ENCODE results near the gene RASAL1. TPM values are rescaled to one million over a fixed set of nuclear protein-coding genes. Genes with fewer than 3 reads are reported as not detected.

RASAL1 gene
- total and polyA plus RNA-seq, 2 experiments from 2014 or later, result 2.7 to 8.2 TPM

DNA sequence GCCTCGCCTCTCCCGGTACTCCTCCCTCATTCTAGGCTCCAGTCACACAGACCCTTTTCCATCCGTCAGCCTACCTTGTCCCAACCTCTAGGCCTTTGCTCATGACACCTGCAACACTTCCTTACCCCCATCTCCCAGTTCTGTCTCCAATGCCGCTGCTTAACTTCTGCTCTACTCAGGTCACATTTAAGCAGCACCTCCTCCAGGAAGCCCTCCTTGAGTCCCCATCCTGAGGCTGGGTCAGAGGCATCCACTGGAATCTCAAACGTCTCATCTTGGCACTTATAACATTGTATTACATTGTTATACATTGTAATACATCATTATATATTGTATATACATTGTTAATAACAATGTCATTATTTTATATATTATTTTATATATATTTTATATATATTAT is 32.8 kb downstream of the RASAL1 start:
- H3K4me3 Mint-ChIP-seq, result no peak overlapping the region; the same call in 2 of the 3 replicates
- no peak overlapping the region for H3K4me2 ChIP-seq

More for the DNA sequence above, 32.8 kb downstream of the RASAL1 start:
- no peak overlapping the region for H3K4me3 ChIP-seq
- H3K27ac ChIP-seq (ENCODE audit: low read depth), result no peak overlapping the region
- TF ChIP-seq ZNF114 (CRISPR knock-in tag; IDR thresholded peaks at IDR 0.05) (no peak), POLR2AphosphoS5 (IDR thresholded peaks at IDR 0.05; ENCODE audit: low read depth) (no peak), NANOG (IDR thresholded peaks at IDR 0.05; ENCODE audit: borderline replicate concordance) (no peak), EZH2phosphoT487 (IDR thresholded peaks at IDR 0.05; ENCODE audit: unreplicated experiment) (no peak), ZNF331 (CRISPR knock-in tag; IDR thresholded peaks at IDR 0.05; ENCODE audit: low read depth) (no peak), CREB1 (CRISPR knock-in tag; IDR thresholded peaks at IDR 0.05; ENCODE audit: low read depth) (no peak), STAT1 (IDR thresholded peaks at IDR 0.05; ENCODE audit: unreplicated experiment) (no peak), JUNB (IDR thresholded peaks at IDR 0.05; ENCODE audit: unreplicated experiment) (no peak), EZH2 (IDR thresholded peaks at IDR 0.05; ENCODE audit: low read depth, unreplicated experiment) (no peak)
- TF ChIP-seq, protein P1, sequence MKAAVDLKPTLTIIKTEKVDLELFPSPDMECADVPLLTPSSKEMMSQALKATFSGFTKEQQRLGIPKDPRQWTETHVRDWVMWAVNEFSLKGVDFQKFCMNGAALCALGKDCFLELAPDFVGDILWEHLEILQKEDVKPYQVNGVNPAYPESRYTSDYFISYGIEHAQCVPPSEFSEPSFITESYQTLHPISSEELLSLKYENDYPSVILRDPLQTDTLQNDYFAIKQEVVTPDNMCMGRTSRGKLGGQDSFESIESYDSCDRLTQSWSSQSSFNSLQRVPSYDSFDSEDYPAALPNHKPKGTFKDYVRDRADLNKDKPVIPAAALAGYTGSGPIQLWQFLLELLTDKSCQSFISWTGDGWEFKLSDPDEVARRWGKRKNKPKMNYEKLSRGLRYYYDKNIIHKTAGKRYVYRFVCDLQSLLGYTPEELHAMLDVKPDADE (IDR thresholded peaks at IDR 0.05), result no peak
- TF ChIP-seq, protein P2, sequence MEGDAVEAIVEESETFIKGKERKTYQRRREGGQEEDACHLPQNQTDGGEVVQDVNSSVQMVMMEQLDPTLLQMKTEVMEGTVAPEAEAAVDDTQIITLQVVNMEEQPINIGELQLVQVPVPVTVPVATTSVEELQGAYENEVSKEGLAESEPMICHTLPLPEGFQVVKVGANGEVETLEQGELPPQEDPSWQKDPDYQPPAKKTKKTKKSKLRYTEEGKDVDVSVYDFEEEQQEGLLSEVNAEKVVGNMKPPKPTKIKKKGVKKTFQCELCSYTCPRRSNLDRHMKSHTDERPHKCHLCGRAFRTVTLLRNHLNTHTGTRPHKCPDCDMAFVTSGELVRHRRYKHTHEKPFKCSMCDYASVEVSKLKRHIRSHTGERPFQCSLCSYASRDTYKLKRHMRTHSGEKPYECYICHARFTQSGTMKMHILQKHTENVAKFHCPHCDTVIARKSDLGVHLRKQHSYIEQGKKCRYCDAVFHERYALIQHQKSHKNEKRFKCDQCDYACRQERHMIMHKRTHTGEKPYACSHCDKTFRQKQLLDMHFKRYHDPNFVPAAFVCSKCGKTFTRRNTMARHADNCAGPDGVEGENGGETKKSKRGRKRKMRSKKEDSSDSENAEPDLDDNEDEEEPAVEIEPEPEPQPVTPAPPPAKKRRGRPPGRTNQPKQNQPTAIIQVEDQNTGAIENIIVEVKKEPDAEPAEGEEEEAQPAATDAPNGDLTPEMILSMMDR (conservative IDR thresholded peaks at IDR 0.05; ENCODE audit: low read depth in 2 of 2), result no peak
- TF ChIP-seq, protein P3, sequence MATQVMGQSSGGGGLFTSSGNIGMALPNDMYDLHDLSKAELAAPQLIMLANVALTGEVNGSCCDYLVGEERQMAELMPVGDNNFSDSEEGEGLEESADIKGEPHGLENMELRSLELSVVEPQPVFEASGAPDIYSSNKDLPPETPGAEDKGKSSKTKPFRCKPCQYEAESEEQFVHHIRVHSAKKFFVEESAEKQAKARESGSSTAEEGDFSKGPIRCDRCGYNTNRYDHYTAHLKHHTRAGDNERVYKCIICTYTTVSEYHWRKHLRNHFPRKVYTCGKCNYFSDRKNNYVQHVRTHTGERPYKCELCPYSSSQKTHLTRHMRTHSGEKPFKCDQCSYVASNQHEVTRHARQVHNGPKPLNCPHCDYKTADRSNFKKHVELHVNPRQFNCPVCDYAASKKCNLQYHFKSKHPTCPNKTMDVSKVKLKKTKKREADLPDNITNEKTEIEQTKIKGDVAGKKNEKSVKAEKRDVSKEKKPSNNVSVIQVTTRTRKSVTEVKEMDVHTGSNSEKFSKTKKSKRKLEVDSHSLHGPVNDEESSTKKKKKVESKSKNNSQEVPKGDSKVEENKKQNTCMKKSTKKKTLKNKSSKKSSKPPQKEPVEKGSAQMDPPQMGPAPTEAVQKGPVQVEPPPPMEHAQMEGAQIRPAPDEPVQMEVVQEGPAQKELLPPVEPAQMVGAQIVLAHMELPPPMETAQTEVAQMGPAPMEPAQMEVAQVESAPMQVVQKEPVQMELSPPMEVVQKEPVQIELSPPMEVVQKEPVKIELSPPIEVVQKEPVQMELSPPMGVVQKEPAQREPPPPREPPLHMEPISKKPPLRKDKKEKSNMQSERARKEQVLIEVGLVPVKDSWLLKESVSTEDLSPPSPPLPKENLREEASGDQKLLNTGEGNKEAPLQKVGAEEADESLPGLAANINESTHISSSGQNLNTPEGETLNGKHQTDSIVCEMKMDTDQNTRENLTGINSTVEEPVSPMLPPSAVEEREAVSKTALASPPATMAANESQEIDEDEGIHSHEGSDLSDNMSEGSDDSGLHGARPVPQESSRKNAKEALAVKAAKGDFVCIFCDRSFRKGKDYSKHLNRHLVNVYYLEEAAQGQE (IDR thresholded peaks at IDR 0.05; ENCODE audit: unreplicated experiment), result no peak
- TF ChIP-seq, protein P4, sequence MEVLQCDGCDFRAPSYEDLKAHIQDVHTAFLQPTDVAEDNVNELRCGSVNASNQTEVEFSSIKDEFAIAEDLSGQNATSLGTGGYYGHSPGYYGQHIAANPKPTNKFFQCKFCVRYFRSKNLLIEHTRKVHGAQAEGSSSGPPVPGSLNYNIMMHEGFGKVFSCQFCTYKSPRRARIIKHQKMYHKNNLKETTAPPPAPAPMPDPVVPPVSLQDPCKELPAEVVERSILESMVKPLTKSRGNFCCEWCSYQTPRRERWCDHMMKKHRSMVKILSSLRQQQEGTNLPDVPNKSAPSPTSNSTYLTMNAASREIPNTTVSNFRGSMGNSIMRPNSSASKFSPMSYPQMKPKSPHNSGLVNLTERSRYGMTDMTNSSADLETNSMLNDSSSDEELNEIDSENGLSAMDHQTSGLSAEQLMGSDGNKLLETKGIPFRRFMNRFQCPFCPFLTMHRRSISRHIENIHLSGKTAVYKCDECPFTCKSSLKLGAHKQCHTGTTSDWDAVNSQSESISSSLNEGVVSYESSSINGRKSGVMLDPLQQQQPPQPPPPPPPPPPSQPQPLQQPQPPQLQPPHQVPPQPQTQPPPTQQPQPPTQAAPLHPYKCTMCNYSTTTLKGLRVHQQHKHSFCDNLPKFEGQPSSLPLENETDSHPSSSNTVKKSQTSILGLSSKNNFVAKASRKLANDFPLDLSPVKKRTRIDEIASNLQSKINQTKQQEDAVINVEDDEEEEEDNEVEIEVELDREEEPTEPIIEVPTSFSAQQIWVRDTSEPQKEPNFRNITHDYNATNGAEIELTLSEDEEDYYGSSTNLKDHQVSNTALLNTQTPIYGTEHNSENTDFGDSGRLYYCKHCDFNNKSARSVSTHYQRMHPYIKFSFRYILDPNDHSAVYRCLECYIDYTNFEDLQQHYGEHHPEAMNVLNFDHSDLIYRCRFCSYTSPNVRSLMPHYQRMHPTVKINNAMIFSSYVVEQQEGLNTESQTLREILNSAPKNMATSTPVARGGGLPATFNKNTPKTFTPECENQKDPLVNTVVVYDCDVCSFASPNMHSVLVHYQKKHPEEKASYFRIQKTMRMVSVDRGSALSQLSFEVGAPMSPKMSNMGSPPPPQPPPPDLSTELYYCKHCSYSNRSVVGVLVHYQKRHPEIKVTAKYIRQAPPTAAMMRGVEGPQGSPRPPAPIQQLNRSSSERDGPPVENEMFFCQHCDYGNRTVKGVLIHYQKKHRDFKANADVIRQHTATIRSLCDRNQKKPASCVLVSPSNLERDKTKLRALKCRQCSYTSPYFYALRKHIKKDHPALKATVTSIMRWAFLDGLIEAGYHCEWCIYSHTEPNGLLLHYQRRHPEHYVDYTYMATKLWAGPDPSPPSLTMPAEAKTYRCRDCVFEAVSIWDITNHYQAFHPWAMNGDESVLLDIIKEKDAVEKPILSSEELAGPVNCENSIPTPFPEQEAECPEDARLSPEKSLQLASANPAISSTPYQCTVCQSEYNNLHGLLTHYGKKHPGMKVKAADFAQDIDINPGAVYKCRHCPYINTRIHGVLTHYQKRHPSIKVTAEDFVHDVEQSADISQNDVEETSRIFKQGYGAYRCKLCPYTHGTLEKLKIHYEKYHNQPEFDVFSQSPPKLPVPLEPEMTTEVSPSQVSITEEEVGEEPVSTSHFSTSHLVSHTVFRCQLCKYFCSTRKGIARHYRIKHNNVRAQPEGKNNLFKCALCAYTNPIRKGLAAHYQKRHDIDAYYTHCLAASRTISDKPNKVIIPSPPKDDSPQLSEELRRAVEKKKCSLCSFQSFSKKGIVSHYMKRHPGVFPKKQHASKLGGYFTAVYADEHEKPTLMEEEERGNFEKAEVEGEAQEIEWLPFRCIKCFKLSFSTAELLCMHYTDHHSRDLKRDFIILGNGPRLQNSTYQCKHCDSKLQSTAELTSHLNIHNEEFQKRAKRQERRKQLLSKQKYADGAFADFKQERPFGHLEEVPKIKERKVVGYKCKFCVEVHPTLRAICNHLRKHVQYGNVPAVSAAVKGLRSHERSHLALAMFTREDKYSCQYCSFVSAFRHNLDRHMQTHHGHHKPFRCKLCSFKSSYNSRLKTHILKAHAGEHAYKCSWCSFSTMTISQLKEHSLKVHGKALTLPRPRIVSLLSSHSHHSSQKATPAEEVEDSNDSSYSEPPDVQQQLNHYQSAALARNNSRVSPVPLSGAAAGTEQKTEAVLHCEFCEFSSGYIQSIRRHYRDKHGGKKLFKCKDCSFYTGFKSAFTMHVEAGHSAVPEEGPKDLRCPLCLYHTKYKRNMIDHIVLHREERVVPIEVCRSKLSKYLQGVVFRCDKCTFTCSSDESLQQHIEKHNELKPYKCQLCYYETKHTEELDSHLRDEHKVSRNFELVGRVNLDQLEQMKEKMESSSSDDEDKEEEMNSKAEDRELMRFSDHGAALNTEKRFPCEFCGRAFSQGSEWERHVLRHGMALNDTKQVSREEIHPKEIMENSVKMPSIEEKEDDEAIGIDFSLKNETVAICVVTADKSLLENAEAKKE (CRISPR knock-in tag; IDR thresholded peaks at IDR 0.05), result no peak
- Mint-ChIP-seq H3K9me3 (peaks cover 2% of the 10 kb centered on the region; the same call in 1 of the 3 replicates), H3K27me3 (ENCODE audit: insufficient read depth, low read depth, poor library complexity) (peaks cover 14% of the 10 kb centered on the region), H3K4me1 (peaks cover 6% of the 10 kb centered on the region), H3K36me3 (ENCODE audit: low read depth) (peaks cover 5% of the 10 kb centered on the region), H3K27ac (no peak overlapping the region)
- no peaks in the 10 kb centered on the region for H3K27me3 ChIP-seq (ENCODE audit: insufficient read depth)
- no peaks in the 10 kb centered on the region for H4K20me1 ChIP-seq (replicated peaks; ENCODE audit: insufficient read depth)
- H3K9me2 ChIP-seq (ENCODE audit: insufficient read depth), result no peaks in the 10 kb centered on the region
- H3F3A ChIP-seq (replicated peaks; ENCODE audit: low read depth), result no peaks in the 10 kb centered on the region
- peaks cover 4% of the 10 kb centered on the region for H3K4me1 ChIP-seq (ENCODE audit: insufficient read depth)
- ATAC-seq, result no peak
- H2AFZ ChIP-seq, result no peak overlapping the region
- H3K79me2 ChIP-seq (replicated peaks; ENCODE audit: insufficient read depth), result no peaks in the 10 kb centered on the region
- DNase-seq (ENCODE audit: low spot score), result no peak
- H3K36me3 ChIP-seq (ENCODE audit: insufficient read depth), result no peaks in the 10 kb centered on the region

Data from GM23338 (cell line).